Measurements from ENCODE around the gene EPN2. TPM values are rescaled to one million over a fixed set of nuclear protein-coding genes. Genes with fewer than 3 reads are reported as not detected.

Gene EPN2
- total RNA-seq, 1 donor from 2014 or later = 53.9 TPM

GRCh38 chr17:19341641-19342610 lies 104.8 kb downstream of the EPN2 start:
- Mint-ChIP-seq H3K36me3 (peaks cover 8% of the 10 kb centered on the region), H3K4me1 (ENCODE audit: unreplicated experiment) (peaks cover 44% of the 10 kb centered on the region), H3K27me3 (no peaks in the 10 kb centered on the region), H3K27ac (peak overlapping the region; percentile 55), H3K4me3 (no peak overlapping the region), H3K9me3 (no peaks in the 10 kb centered on the region)
- DNase-seq (ENCODE audit: extremely low spot score, unreplicated experiment) = no peak
- TF ChIP-seq CTCF (conservative IDR thresholded peaks at IDR 0.05) = no peak

DNA sequence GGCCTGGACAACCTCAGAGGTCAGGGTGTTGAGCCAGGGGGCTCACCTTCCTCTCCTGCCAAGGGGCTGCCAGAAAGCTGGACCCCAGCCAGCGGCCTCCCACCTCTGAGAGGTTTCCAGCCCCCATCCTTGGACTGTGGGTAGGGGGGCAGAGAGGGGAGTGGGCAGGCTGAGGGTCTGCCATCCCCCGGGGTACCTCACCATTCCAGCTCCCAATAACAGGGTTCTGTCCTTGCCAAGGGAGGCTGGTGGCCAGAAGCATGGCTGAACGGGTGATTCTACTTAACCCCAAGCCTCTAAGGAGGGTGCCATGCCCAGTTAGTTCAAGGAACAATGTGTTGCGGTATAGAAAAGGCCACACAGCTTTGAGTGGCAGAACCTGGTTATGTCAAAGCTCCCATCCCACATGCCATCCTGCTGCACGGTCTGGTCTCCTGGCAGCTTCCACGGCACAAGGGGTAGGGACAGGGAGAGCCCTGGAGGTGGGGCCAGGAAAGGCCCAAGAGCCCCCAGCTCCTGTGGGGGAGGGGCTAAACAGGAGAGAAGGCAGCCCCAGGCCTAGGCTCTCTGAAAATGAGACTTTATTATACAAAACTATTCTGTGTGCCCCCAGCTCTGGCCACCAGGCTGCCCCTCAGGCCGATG lies 105.6 kb downstream of the EPN2 start:
- Mint-ChIP-seq H3K4me1 (ENCODE audit: unreplicated experiment) (peaks cover 40% of the 10 kb centered on the region), H3K36me3 (peaks cover 8% of the 10 kb centered on the region), H3K9me3 (no peaks in the 10 kb centered on the region), H3K27ac (no peak overlapping the region), H3K4me3 (no peak overlapping the region), H3K27me3 (no peaks in the 10 kb centered on the region)
- TF ChIP-seq CTCF (conservative IDR thresholded peaks at IDR 0.05) = no peak
- no peak for DNase-seq (ENCODE audit: extremely low spot score, unreplicated experiment)

- Mint-ChIP-seq H3K27me3 (no peaks in the 10 kb centered on the region), H3K36me3 (peaks cover 8% of the 10 kb centered on the region), H3K4me1 (ENCODE audit: unreplicated experiment) (peaks cover 39% of the 10 kb centered on the region), H3K27ac (no peak overlapping the region), H3K4me3 (no peak overlapping the region), H3K9me3 (no peaks in the 10 kb centered on the region)
- no peak for DNase-seq (ENCODE audit: extremely low spot score, unreplicated experiment)
- TF ChIP-seq CTCF (conservative IDR thresholded peaks at IDR 0.05) = no peak
These were observed 106.1 kb downstream of the EPN2 start for GRCh38 chr17:19343256-19343630.

DNA sequence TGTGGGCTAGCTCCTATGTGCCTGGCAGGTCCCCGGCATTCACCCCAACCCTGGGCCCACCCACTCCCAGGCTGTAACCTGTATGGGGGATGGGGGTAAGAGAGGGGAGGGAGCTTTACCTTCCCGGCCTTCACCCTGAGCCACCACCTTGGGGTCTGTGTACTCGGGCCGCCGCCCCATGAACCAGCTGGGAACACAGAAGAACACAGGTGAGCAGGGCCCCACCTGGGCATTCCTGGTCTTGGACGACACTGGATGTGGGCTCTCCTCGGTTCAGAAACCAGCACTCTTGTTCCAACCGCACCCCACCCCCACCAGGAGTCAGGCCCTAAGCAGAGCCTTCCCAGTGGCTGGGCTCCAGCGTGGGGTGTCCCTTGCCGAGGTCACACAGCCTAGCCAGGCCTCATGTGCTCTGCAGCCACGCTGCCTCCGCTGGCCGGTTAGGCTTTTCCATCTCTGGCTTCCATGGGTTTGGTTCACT lies 106.5 kb downstream of the EPN2 start:
- DNase-seq (ENCODE audit: extremely low spot score, unreplicated experiment) = no peak
- TF ChIP-seq CTCF (conservative IDR thresholded peaks at IDR 0.05) = no peak
- H3K27ac Mint-ChIP-seq = no peak overlapping the region
- no peaks in the 10 kb centered on the region for H3K27me3 Mint-ChIP-seq
- H3K4me1 Mint-ChIP-seq (ENCODE audit: unreplicated experiment) = peaks cover 34% of the 10 kb centered on the region
- H3K9me3 Mint-ChIP-seq = no peaks in the 10 kb centered on the region
- H3K36me3 Mint-ChIP-seq = peaks cover 8% of the 10 kb centered on the region
- no peak overlapping the region for H3K4me3 Mint-ChIP-seq

DNA sequence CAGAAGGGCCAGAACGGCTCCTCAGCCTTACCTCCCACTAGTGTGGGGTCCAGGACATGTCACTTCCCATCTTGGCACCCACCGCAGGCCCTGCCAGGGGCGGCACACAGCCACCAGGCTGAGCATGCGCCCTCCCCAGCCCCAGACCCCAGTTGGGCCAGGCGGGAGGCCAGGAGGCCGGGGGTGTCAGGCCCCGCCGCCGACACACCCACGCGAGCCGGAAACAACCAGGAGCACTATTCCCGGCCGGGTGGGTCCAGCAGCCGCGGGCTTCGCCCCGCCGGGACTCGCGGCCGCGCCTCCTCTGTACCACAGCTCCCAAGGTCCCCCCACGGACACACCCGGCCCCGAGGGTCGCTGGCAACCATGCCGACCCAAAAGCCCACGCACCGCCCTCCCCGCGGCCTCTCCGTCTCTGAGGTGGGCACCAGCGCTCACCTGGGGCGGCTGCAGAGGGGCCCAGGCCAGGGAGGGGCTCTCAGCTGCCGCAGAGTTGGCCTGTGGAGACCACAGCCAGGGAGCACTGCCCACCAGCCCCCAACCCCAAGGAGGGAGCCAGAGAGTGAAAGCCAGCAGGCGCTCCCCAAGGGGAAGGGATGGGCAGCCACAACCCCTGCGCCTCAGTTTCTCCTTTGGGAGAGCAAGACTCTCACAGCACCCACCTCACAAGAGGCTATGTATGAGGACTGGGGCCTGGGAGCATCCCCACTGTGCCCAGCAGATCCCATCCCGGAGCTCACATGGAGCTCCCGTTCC lies 107.3 kb downstream of the EPN2 start:
- Mint-ChIP-seq H3K9me3 (no peaks in the 10 kb centered on the region), H3K4me3 (no peak overlapping the region), H3K27me3 (no peaks in the 10 kb centered on the region), H3K27ac (no peak overlapping the region), H3K4me1 (ENCODE audit: unreplicated experiment) (peaks cover 27% of the 10 kb centered on the region), H3K36me3 (peaks cover 8% of the 10 kb centered on the region)
- DNase-seq (ENCODE audit: extremely low spot score, unreplicated experiment) = peak; percentile 66
- no peak for TF ChIP-seq CTCF (conservative IDR thresholded peaks at IDR 0.05)
